Endothelial cell of hepatic sinusoid (primary cell): ENCODE measurements around the gene MRM2.
"Not testable (repeated sequence)": the region's sequence is repeated elsewhere in the genome, so short reads cannot be mapped to it uniquely, and the experiment has no call there.

Experiments used
- in situ Hi-C: cut with HindIII; loops from 2 replicates; pipeline ENCODE4 v1.10.0; 2017; ENCODE audit warnings: low sequenced_read_pairs

MRM2 gene

GRCh38 chr7:2269089-2269990 is 27.3 kb upstream of the MRM2 start:
- in situ Hi-C loops, result not testable (repeated sequence)

GRCh38 chr7:2266911-2267310 is 24.9 kb upstream of the MRM2 start:
- in situ Hi-C loops, result no loop called here

GRCh38 chr7:2264158-2264557 is 22.2 kb upstream of the MRM2 start:
- in situ Hi-C loops, result no loop called here

- in situ Hi-C loops, result no loop called here
These were observed 21.2 kb upstream of the MRM2 start for GRCh38 chr7:2263176-2263575.

- in situ Hi-C loops, result no loop called here
These were observed 19.6 kb upstream of the MRM2 start for GRCh38 chr7:2261611-2262010.

- in situ Hi-C loops, result no loop called here
These were observed 18.8 kb upstream of the MRM2 start for GRCh38 chr7:2260820-2261219.

- in situ Hi-C loops, result no loop called here
These were observed 17.5 kb upstream of the MRM2 start for GRCh38 chr7:2259480-2259879.

GRCh38 chr7:2258661-2259365 is 16.8 kb upstream of the MRM2 start:
- in situ Hi-C loops, result no loop called here

- in situ Hi-C loops, result no loop called here
These were observed 15.6 kb upstream of the MRM2 start for GRCh38 chr7:2257651-2258050.

GRCh38 chr7:2257046-2257551 is 15.1 kb upstream of the MRM2 start:
- in situ Hi-C loops, result no loop called here

- in situ Hi-C loops, result no loop called here
These were observed 14.5 kb upstream of the MRM2 start for GRCh38 chr7:2256306-2257045.

- in situ Hi-C loops, result no loop called here
These were observed 13.4 kb upstream of the MRM2 start for GRCh38 chr7:2255145-2256139.

GRCh38 chr7:2254429-2255144 is 12.6 kb upstream of the MRM2 start:
- in situ Hi-C loops, result no loop called here

GRCh38 chr7:2253525-2254244 is 11.7 kb upstream of the MRM2 start:
- in situ Hi-C loops, result no loop called here

GRCh38 chr7:2253021-2253420 is 11.0 kb upstream of the MRM2 start:
- in situ Hi-C loops, result no loop called here

GRCh38 chr7:2251841-2252771 is 10.1 kb upstream of the MRM2 start:
- in situ Hi-C loops, result no loop called here

- in situ Hi-C loops, result no loop called here
These were observed 9.4 kb upstream of the MRM2 start for GRCh38 chr7:2251381-2251780.
